Transverse colon (tissue), 4 donors: ENCODE results near the gene SLC36A2. TPM values are rescaled to one million over a fixed set of nuclear protein-coding genes. Genes with fewer than 3 reads are reported as not detected.

ENCODE experiments used
- DNase-seq: peaks from one replicate; pipeline ENCODE4 v3.0.0-alpha.2; 2019
- H3K27ac ChIP-seq, 4 donors: fragments of 200-600 bp; sonication (generic); 2 replicates each; pipeline ENCODE4 v1.5.1; 2016 to 2018; ENCODE audit warnings: inconsistent platforms in 4 of 4
- H3K27me3 ChIP-seq: fragments of 200-600 bp; sonication (generic); 2 replicates; pipeline ENCODE4 v1.5.1; 2017; ENCODE audit warnings: inconsistent platforms
- H3K36me3 ChIP-seq, 4 donors: fragments of 200-600 bp; sonication (generic); 2 replicates each; pipeline ENCODE4 v1.5.1; 2017 to 2019; ENCODE audit warnings: inconsistent platforms in 4 of 4
- H3K4me1 ChIP-seq, 4 donors: fragments of 200-600 bp; sonication (generic); 2 replicates each; pipeline ENCODE4 v1.5.1; 2017 to 2020; ENCODE audit warnings: inconsistent platforms in 4 of 4
- H3K4me3 ChIP-seq, 4 donors: fragments of 200-600 bp; sonication (generic); 1 replicate in 1 of 4; 2 replicates in 3 of 4; pipeline versions ENCODE4 v1.5.1 to v1.6.1; 2017 to 2019; ENCODE audit warnings: inconsistent platforms in 4 of 4
- H3K9me3 ChIP-seq, 2 donors: fragments of 200-600 bp; sonication (generic); 2 replicates each; pipeline ENCODE4 v1.5.1; 2017 to 2019; ENCODE audit warnings: inconsistent platforms in 2 of 2
- EP300 ChIP-seq: sonication (generic); formaldehyde crosslinking; IDR thresholded peaks from one replicate; pipeline ENCODE4 v1.6.1; 2017; ENCODE audit warnings: antibody characterized with exemption, low read depth
- POLR2A ChIP-seq: fragments of 450-650 bp; IDR thresholded peaks from one replicate; pipeline ENCODE4 v1.6.1; 2016; ENCODE audit warnings: antibody characterized with exemption, mild to moderate bottlenecking, moderate library complexity
- POLR2AphosphoS5 ChIP-seq, 3 donors: sonication (generic); formaldehyde crosslinking; IDR thresholded peaks; one replicate each; pipeline ENCODE4 v1.6.1; 2016; ENCODE audit warnings: antibody characterized with exemption in 3 of 3
- WGBS, 2 donors: methylation state at CpG; one replicate each; pipeline ENCODE4 v1.1.5; 2018; ENCODE audit warnings: low coverage in 1 of 2; 5-methylcytosine and 5-hydroxymethylcytosine counted together
- in situ Hi-C, 4 donors: fragments of 200-750 bp; cut with MboI; loops; one replicate each; pipeline versions ENCODE4 v1.15.0 to v1.15.1; 2017; ENCODE audit warnings: low sequenced_read_pairs in 3 of 4, low pct_ligation_motif_present in 1 of 4, low pct_unique_long_range_greater_than_20kb in 1 of 4
- intact Hi-C: fragments of 100-400 bp; cut with DNase I; formaldehyde crosslinking; loops from one replicate; pipeline ENCODE4 v1.15.1; 2023; ENCODE audit warnings: low total_unique reads
- total RNA-seq, 4 donors: library from RNA; depleted of rRNA; stranded (reverse); fragments of >200 nt; gene quantifications; one replicate each; pipeline ENCODE4 v1.1.0, GENCODE V29; 2016
- TF ChIP-seq, protein P1 (sequence below), 5 experiments: fragments of 200-600 bp in 3 of 5; fragments of 450-650 bp in 2 of 5; sonication (generic) in 3 of 5; IDR thresholded peaks; 1 replicate in 2 of 5; 2 replicates in 3 of 5; pipeline ENCODE4 v1.5.1; 2016 to 2017; ENCODE audit warnings: antibody characterized with exemption in 5 of 5, inconsistent platforms in 3 of 5, mild to moderate bottlenecking in 2 of 5, moderate library complexity in 1 of 5

Gene SLC36A2
- total RNA-seq, 4 donors from 2014 or later: not detected

DNA sequence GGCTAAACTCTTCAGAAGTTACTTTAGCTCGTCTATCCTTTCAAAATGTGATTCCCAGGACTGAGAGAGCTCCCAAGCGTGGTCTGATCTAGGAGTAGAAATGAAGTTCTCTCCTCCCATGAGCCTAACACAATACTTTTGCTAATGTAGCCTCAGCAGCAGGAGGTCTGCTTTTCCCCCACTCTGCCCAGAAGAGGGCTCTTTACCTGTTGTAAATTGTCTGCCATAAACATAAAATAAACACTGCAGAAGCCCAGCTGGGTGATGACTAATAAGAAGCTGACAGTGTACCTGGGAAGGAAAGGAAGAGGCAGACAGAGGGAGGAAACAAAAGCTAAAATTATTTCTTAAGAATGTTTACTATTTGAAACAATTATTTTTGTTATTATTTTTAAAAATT is 59.2 kb downstream of the SLC36A2 start:
- Histone ChIP-seq H3K4me1 (no peaks in the 10 kb centered on the region), H3K36me3 (no peaks in the 10 kb centered on the region), H3K9me3 (no peaks in the 10 kb centered on the region), H3K27me3 (no peaks in the 10 kb centered on the region), H3K4me3 (no peak overlapping the region), H3K27ac (no peak overlapping the region)
- no peak for DNase-seq
- WGBS, 2 donors: 33 to 44% methylated on average over 1 to 2 of the region's 2 CpGs
- intact Hi-C loops (no loop called here), in situ Hi-C loops (no loop called here)
- no peak for TF ChIP-seq POLR2A
- no peak for TF ChIP-seq EP300
- TF ChIP-seq, protein P1, sequence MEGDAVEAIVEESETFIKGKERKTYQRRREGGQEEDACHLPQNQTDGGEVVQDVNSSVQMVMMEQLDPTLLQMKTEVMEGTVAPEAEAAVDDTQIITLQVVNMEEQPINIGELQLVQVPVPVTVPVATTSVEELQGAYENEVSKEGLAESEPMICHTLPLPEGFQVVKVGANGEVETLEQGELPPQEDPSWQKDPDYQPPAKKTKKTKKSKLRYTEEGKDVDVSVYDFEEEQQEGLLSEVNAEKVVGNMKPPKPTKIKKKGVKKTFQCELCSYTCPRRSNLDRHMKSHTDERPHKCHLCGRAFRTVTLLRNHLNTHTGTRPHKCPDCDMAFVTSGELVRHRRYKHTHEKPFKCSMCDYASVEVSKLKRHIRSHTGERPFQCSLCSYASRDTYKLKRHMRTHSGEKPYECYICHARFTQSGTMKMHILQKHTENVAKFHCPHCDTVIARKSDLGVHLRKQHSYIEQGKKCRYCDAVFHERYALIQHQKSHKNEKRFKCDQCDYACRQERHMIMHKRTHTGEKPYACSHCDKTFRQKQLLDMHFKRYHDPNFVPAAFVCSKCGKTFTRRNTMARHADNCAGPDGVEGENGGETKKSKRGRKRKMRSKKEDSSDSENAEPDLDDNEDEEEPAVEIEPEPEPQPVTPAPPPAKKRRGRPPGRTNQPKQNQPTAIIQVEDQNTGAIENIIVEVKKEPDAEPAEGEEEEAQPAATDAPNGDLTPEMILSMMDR (IDR thresholded peaks at IDR 0.05): no peak
- TF ChIP-seq POLR2AphosphoS5 (IDR thresholded peaks at IDR 0.05): no peak

DNA sequence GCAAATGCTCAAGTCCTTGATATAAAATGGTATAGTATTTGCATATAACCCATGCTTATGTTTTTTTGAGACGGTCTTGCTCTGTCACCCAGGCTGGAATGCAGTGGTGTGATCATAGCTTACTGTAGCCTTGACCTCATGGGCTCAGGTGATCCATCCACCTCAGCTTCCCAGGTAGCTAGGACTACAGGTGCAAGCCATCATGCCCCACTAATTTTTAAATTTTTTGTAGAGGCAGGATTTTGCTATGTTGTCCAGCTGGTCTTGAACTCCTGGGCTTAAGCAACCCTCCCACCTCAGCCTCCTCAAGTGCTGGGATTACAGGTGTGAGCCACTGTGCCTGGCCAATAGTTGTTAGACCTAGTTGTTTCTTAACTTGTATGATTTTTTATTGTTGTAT is 61.1 kb downstream of the SLC36A2 start:
- H3K4me1 ChIP-seq: no peaks in the 10 kb centered on the region
- 67 to 72% methylated on average over 1 of the region's 1 CpG for WGBS, 2 donors
- no peaks in the 10 kb centered on the region for H3K27me3 ChIP-seq
- TF ChIP-seq POLR2A (no peak), EP300 (no peak), POLR2AphosphoS5 (IDR thresholded peaks at IDR 0.05) (no peak)
- TF ChIP-seq, protein P1 (IDR thresholded peaks at IDR 0.05): no peak
- H3K27ac ChIP-seq: no peak overlapping the region
- DNase-seq: no peak
- no peaks in the 10 kb centered on the region for H3K36me3 ChIP-seq
- intact Hi-C loops (no loop called here), in situ Hi-C loops (no loop called here)
- H3K9me3 ChIP-seq: no peaks in the 10 kb centered on the region
- no peak overlapping the region for H3K4me3 ChIP-seq

DNA sequence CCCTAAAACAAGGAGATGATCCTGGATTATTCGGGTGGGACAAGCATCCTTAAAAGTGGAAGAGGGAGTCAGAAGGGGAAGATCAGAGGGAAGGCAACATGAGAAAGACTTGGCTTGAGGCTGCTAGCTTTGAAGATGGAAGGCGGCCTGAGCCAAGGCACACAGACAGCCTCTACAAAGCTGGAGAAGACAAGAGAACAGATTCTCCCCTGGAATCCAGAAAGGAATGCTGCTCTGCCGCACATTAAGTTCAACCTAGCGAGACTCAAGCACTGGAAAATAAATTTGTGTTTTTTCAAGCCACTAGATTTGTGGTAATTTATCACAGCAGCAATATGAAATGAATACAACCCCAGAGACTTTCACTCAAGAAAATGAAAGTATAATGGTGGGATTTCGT is 61.7 kb downstream of the SLC36A2 start:
- in situ Hi-C loops: no loop called here
- no peak for DNase-seq
- no peaks in the 10 kb centered on the region for H3K4me1 ChIP-seq
- no peak overlapping the region for H3K27ac ChIP-seq
- H3K9me3 ChIP-seq: no peaks in the 10 kb centered on the region
- TF ChIP-seq EP300: no peak
- TF ChIP-seq POLR2AphosphoS5 (IDR thresholded peaks at IDR 0.05): no peak
- TF ChIP-seq POLR2A: no peak
- TF ChIP-seq, protein P1 (IDR thresholded peaks at IDR 0.05): no peak
- no peaks in the 10 kb centered on the region for H3K27me3 ChIP-seq
- WGBS, 2 donors: 68 to 81% methylated on average over 4 to 5 of the region's 5 CpGs
- no peak overlapping the region for H3K4me3 ChIP-seq
- intact Hi-C loops: no loop called here
- no peaks in the 10 kb centered on the region for H3K36me3 ChIP-seq

DNA sequence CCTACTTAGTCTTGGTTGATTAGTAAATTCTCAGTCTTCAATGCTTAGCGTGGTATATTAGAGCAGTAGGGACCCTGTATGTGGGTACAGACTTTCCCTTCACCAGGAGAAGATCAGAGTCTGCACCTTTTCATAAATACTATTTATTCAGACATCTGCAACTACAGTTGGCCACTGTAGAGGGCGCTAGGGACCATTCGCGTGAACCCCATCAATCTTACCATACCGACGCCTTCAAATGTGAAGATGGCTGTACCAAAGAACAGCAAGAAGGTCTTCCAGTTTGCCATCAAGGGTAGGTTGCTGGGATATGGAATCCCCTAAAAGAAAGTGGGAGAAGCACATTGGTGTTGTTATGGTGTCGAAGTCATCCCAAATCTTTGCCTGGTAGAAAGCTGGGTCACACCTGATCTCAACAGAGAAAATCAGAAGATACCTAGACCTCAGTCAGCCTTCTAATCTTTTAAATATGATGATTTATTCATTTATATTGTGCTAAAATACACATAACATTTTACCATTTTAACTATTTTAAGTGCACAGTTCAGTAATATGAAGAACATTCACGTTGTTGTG is 62.9 kb downstream of the SLC36A2 start:
- Histone ChIP-seq H3K9me3 (no peaks in the 10 kb centered on the region), H3K4me3 (no peak overlapping the region), H3K4me1 (no peaks in the 10 kb centered on the region), H3K36me3 (no peaks in the 10 kb centered on the region), H3K27ac (no peak overlapping the region), H3K27me3 (no peaks in the 10 kb centered on the region)
- in situ Hi-C loops (no loop called here), intact Hi-C loops (no loop called here)
- TF ChIP-seq POLR2AphosphoS5 (IDR thresholded peaks at IDR 0.05) (no peak), POLR2A (no peak), EP300 (no peak)
- TF ChIP-seq, protein P1 (IDR thresholded peaks at IDR 0.05): no peak
- DNase-seq: no peak
- 35 to 67% methylated on average over 3 to 8 of the region's 8 CpGs for WGBS, 2 donors
